Measurements from ENCODE around the gene VAC14.
"Not testable (repeated sequence)": the region's sequence is repeated elsewhere in the genome, so short reads cannot be mapped to it uniquely, and the experiment has no call there.

VAC14 gene

GRCh38 chr16:70758786-70759185 lies 42.2 kb downstream of the VAC14 start:
- no peak for DNase-seq

DNA sequence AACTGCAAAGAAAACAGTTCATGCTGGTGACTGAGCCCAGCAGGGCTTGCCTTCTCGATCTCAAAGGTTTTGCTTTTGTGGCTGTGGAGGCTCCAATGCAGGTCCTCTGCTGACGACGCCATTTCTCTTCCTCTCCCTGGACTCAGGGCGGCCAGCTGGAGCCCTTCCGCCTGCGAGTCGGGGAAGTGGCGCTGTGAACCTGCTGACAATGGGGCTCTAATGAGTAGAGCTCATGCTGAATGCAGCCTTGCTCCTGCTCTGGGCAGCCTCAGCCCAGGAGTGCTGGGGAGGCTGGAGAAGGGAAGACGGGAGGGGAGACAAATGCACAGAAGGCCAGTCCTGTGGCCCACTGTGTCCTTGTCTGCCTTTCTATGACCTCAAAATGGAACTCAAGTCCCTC lies 43.8 kb downstream of the VAC14 start:
- DNase-seq = peak; percentile 18

DNA sequence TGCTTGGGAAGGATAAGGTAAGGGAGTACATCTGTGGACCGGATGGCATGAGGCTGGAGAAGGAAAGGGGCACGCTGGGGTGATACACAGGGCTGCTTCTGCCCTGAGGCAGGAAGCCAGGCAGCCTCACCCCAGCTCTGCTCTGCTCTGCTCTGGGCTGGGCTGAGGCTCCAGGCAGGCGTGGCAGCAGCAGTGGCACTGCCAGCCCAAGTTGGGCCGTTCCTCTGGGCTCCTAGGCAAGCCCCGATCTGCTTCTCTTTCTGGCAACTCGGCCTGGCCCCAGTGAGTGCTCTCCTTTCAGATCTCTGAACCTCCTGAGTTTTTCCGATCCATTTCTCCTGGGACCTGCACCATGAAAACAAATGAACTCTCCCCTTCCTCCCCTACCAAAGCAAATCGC lies 44.9 kb downstream of the VAC14 start:
- no peak for DNase-seq

DNA sequence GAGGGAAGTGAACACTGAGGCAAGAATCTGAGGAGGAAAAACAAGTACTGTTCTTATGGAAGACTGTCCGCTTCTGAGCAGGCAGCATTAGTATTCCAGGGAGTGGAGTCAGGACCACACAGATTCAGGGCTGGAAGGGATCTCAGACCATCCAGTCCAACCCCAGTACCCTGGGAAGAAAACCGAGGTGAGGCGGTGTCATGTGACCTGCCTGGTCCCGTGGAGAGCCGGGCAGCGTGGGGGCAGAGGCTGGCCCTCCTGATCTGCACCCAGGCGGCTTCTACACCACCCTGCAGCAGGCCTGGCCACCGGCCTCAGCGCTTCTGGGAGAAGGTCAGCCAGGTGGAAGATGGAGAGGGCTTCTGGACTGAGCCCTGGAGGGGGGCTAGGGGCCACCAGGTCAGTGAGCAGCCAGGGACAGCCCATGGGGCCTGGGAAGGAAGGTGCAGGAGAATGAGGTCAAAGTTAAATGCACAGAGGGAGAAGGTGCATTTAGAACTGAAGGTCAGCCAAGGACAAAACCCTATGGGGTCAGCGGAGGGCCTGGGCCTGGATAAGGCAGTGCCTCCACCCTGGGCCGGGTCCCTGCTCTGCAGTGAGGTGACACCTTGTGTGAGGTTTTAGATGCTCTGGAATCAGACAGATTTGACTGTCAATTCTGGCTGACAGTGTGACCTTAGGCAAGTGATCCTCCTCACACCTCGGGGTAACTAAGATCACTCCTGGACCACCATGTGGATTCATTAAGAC lies 45.9 kb downstream of the VAC14 start:
- peak; percentile 68 for DNase-seq

DNA sequence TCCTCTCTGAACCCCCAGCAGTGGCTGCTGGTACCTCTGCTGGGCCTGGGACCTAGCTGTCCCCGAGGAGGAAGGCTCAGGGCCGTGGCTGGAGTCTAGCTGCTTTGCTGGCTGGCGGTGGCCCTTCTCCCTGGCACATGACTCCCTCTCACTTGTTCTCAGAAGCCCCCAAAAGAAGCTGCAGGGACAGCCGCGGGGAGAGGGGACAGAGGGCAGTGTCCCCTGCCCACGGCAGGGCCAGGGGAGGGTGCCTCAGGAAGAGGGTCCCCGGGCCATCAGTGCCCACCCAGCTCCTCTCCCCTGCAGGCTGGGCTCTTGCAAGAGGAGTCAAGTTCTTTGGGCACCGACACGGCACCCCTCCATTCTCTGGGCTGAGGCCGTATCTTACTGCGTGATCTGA lies 46.6 kb downstream of the VAC14 start:
- DNase-seq = no peak

- DNase-seq = no peak
Observed at GRCh38 chr16:70753694-70754325, 47.1 kb downstream of the VAC14 start.

GRCh38 chr16:70753228-70753627 lies 47.7 kb downstream of the VAC14 start:
- peak; percentile 11 for DNase-seq

DNA sequence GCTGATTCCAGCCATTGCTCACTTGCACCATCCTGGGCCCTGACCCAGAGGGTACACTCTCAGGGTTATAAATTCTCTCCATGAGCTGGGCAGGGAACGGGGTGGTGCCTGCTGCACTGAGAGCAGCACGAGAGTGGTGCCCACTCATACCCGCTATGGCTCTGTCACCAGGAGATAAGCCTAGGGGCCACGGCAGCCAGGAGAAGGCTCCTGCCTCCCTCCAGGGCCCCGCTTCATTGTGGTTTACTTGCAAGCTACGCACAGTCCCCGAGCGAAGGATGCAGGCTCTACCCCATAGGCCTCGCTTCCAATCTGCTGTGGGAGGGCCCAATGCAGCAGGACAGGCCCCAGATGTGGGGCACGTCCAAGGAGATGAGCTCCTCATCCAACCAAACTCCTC lies 48.5 kb downstream of the VAC14 start:
- no peak for DNase-seq

DNA sequence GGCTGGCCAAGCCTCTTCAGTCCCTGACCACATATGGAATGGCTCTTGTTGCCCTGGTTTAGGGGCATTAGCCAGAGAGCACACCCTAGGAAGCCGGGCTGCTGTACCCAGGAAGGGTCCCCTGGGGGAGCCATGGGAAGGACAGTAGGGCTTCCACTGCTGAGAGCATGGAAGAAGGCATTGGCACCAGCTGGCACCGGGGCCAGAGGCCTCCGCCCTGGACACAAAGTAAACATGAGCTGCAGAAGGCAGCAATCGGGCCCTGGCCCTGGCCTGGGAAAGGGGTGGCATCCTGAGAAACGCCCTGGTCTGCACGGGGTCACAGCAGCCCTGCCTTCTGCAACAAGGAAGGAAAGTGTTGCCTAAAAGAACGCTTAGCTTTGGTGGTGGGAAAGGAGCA lies 49.4 kb downstream of the VAC14 start:
- no peak for DNase-seq

GRCh38 chr16:70750893-70751467 lies 50.0 kb downstream of the VAC14 start:
- DNase-seq = peak; percentile 10

- peak; percentile 46 for DNase-seq
Observed at GRCh38 chr16:70749681-70750601, 51.0 kb downstream of the VAC14 start.

DNA sequence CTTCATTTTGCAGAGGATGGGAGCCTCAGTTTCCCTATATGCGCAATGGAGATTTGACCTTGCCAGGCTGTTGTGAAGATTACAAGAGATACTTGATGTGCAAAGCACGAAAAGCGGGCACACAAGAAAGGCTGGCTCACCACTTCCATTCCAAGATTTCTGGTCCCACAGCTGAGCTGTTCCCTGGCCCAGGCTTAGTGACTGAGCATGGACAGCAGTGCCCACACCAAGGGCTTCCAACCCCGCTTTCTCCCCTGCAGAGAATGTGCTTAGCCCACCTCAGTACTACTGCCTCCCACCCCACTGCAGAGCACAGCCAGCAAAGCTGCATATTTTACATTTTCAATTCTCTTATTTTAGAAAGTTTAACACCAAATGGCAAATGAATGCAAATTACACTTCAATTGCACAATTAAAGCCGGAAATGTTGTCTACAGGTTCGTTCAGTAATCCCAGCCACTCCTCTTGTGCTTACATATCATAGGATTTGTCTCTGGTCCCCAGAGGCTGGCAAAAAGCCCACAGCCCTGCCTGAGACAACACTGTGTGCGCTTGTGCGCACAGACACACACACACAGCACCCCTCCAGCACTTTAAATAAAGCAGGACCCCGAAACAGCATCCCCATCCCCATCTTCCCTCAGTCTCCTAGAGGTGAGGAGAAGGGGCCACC lies 51.8 kb downstream of the VAC14 start:
- DNase-seq = peak; percentile 26

GRCh38 chr16:70747703-70748631 lies 53.0 kb downstream of the VAC14 start:
- no peak for DNase-seq

GRCh38 chr16:70746708-70747424 lies 54.1 kb downstream of the VAC14 start:
- no peak for DNase-seq

DNA sequence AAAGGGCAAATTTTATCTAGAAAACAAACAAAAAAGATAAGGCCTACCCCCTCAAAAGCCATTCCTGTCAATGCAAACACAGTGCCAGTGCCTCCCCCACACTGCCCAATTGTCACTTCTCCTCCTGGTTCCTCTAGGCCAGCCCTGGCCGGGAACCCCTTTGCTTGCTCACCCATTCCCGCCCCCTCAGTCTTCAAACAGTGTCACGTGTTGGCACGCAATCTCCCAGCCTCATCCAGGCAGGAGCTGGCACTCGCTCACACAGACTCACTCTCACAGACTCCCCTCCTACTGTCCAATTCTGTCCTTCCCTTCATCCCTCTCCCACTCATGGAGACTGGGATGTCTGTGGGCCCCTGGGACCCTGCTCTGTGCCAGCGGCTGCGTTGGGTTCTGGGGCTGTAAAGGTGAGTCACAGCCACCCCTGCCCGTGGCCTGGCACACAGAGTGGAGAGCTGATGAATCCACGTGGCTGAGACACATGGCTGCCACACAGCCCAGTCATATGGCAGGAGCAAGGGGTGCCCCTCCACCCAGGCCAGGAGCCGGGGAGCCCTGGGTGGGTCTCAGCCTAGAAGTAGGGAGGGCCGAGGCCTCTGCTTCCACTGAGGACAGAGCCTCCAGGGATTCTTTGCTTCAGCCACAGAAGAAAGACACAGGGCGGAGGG lies 54.8 kb downstream of the VAC14 start:
- DNase-seq = peak; percentile 4

DNA sequence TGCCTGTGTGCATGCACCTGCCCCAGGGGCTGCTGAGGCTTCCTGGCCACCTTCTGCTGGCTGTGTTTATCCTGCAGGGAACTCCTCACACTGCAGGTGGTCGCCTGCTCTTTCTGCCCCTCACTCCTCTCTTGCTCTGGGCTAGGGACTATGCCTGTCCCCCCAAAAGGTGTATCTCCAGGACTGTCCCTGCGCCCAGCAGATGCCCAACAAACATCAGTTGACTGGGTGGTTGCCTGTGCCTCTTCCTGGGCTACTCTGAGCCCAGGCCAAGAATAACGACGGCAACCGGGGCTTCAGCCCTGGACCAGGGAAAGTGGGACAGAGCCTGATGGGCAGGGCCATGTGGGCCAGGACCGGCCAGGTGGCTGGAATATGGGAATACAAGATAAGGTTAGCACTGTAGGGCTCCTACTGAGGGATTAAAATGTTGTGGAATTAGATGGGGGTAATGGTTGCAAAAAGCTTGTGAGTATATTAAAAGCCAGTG lies 55.4 kb downstream of the VAC14 start:
- DNase-seq = no peak

DNA sequence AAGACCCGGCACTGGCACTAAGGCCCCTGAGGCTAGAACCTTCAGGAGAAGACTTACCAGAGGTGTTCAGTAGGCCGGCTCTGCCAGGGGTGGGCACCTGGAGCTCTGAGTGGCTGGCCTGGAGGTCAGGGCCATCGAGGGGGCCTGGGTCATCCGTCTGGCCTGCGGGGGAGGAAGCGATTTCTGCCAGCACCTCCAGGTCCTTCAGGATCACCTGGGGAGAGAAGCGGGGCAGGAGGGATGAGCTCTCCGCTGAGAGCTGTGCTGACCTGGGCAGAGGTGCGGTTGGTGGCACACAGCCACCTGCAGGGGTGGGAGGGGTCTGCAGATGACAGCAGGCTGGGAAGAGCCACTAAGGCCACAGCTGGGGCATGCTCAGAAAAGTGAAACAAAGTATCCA lies 56.6 kb downstream of the VAC14 start:
- DNase-seq = no peak

DNA sequence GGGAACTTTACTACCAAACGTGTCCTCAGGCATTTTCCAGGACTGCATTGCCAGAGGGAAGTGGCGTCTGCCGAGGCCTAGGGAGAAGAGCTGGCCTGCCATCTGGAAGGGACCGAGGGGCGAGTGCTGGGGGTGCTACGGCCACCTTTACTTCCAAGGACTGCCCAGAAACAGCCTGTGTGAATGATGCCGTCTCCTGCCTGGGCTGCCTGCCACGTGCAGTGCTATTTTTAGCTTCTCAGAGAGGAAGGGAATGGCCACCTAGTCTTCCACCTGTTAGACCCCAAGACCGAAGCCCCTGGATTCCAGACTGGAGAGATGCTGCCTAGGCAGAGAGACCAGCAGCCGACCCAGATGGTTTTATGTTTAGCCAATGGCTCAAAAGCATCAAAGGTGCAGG lies 57.2 kb downstream of the VAC14 start:
- DNase-seq = no peak

DNA sequence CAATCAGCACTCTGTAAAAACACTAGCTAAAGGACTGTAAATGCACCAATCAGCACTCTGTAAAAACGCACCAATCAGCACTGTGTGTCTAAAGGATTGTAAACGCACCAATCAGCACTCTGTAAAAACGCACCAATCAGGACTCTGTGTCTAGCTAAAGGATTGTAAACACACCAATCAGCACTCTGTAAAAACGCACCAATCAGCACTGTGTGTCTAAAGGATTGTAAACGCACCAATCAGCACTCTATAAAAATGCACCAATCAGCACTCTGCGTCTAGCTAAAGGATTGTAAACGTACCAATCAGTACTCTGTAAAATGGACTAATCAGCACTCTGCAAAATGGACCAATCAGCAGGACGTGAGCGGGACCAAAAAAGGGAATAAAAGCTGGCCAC lies 58.0 kb downstream of the VAC14 start:
- DNase-seq = not testable (repeated sequence)

DNA sequence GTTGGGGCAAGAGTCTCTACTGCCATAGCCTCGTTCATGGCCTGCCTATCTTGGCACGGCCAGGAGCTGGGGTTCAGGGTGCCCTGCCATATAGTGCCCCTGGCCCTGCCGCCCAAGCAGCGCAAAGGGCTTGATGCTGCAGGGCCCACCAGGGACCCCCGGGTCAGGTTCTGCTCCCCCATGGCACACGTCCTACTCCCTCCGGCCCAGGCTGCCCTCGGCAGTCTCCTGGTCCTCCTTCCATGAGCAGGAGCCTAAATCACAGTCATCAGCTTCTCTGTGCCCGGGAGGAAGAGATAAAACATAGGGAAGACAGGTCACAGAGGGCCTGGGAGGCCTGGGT lies 59.2 kb downstream of the VAC14 start:
- no peak for DNase-seq

Data from midbrain (tissue), 1 donor.